NCI-H146 treated with DMSO at 0.1 percent for 48 hours (cell line): ENCODE data around the gene SLC35B1.

Experiments used
- DNase-seq: peaks from one replicate; lab custom pipeline; 2025; ENCODE audit not compliant: unreplicated experiment; lab: John Stamatoyannopoulos, UW

Gene SLC35B1

DNA sequence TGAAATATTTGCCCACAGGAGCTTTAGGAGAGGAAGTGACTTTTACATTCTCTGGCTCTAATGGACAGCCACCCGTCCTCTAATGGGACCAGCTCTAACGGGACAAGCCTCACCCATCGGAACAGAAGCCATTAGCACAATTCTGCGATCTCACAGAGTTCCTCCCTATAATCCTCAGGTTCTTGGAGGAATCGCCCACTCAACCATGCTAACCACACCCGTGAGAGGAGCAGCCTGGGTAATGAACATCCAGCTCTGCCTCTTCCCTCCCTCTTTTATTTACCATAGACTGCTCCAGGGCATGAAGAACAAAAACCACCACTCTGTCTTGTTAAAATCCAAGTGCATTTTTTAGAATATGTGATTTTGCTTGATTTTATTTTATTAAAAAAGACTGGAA is 6.8 kb downstream of the SLC35B1 start:
- DNase-seq, result no peak

DNA sequence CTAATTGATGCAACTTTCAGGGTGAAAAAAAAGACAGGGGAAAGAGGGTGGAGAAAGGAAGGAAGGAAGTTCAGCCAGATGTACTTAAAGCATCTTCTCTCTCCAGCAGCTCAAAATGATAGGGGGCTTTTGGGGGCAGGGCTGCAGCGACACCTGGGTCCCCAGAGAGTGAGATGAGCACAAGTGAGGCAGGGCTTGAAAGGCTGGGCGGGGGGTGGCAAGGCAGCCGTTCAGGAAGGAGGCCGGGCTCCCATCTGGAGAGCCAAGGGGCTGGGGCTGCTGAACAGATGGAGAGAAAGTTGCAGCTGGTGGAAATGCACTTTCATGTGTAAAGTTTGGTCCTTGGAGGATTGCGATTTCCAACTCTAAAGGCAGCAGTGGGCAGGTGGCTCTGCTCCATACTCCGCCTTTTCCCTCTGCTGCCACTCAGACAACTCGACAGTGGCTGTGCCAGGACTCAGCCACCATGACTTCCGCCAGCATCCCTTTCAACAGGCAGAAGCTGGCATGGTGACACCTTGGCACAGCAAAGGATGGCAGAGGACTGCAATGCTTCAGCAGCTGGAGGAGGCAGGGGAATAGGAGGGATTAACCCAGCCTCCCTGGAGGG is 7.7 kb downstream of the SLC35B1 start:
- DNase-seq, result no peak

DNA sequence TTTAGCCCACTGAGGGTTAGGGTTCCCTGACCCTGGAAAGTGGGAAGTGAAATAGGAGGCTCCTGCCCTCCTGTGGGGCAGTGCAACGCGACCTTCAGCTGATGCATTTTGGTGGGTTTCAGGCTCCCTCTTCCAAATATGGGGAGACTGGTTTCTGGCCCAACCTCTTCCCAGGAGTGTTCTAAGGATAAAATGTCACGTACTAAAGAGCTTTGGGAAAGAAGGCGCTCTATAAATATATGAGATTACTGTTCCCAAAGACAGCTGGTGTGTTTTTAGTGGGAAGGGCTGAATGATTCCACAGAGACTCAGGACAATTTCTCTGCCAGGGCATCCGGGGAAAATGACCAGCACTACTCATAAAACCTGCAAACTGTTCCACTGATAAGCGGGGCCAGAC is 9.8 kb downstream of the SLC35B1 start:
- no peak for DNase-seq

DNA sequence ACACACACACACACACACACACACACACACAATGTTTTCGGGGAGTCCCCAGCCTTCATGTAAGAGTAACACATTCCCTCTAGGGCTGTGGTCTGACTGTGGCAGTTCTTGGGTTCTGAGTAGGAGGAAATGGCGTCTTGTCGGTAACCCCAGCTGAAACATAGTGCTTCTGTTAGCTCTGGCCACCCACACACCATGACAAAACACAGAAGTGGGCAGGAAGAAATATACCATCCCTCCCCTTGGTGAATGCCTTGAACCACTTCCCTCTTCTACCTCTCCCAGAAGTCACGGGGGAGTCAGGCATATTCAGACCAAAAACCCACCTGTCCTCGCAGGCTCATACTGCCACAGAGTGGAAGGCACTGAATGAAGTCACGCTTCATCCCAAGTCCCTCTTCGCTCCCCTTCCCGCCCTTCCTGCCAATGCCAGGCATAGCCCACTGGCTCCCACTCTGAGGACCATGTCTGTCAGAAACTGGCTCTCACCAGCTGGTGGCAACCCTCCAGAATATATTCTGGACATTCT is 11.5 kb downstream of the SLC35B1 start:
- no peak for DNase-seq

DNA sequence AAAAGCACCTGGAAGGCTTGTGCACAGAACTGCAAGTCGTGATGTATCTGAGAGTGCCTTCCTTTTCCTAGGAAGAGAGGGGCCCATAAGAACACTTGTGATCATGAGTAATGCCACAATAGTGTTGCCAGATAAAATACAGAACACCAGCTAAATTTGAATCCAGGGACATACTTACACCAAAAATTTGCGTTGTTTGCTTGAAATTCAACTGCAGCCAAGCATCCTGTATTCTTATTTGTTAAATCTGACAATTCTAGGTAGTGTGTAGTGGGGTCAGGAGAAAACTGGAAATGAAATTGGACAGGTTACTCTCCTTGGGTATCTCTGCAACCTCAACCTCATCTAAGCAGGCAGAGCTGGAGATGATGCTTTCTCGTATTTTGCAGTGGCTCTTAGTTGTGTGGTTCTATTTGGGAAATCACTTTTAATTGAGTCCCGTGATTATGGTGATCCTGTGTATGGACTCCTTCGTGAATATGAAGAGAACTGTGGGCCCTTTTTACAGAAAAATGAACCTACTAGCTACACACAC is 12.0 kb downstream of the SLC35B1 start:
- no peak for DNase-seq

DNA sequence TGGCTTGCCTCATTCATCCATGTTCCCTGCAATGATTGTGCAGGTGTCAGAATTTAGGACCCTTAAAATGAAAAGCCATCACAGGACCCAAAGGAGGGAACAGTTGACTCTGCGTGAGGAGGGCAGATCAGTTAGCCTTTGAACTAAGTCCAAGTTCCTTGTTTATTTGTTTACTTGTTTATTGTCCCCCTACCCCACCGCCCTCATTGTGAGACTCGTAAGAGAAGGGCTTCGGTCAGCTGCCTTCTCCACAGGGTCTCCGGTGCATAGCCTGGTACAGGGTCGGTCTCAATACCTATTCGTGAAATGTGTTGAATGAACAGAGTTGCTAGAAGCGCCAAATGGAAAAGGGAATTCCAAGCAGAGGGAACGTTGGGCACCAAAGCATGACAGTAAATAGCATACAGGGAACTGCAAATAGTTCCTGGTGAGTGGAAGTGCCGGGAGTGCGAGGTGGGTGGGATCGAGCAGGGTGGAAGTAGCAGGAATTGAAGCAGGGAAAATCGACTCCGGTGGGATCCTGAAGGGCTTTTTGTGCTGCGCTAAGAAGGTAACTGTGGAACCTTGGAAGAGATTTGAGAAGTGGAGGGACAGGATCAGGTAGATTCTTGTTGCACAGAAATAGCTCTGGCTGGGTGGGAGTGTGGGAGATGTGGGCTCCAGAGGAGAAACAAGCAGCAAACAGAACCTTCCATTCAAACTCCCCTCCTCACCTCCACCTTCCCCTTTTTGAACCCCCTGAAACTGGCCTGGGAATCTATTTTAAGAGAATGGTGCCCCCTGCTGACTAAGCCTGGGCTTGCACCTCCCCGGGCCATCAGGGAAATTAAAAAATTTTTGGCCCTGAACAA is 12.7 kb downstream of the SLC35B1 start:
- DNase-seq, result no peak

DNA sequence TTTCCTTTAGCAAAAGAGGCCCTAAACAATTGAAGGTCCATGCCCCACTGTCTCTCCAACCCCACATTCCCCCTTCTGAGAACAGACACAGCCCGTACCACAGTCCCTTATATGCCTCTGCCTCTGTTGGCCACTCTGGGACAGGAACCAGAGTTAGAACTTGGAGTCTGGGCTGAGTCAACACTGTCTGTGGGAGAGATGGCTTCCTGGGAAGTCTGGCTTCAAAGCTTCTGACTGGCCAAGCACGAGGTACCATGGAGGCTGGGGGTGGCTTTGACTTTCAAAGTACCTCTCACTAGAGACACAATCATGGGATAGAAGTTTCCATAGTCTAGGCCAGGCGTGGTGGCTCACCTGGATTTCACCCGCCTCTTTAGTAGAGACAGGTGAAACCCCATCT is 15.0 kb downstream of the SLC35B1 start:
- DNase-seq, result no peak

DNA sequence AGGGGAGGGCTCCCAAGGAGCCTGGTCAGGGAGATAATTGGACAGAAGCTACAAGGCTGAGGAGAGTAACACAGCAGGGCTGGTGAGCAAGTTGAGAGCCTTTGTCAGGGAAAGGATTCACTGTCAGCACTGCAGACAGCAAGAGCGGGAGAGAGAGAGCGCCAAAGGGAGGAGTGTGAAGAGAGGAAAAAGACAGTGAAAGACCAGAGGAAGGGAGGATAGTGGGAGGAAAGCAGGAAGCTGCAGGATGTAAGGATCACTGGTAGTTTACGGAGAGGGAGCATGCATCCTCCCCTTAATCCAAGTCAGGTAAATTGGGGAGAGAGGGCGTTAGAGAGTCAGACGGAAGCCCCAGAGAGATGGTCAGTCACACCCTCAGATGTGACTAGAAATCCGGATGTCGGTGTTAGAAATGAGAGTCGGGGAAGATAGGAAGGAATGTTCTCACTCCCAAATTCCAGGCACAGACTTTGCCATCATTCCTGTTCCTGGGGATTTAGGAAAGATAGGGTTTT is 16.0 kb downstream of the SLC35B1 start:
- DNase-seq, result no peak

DNA sequence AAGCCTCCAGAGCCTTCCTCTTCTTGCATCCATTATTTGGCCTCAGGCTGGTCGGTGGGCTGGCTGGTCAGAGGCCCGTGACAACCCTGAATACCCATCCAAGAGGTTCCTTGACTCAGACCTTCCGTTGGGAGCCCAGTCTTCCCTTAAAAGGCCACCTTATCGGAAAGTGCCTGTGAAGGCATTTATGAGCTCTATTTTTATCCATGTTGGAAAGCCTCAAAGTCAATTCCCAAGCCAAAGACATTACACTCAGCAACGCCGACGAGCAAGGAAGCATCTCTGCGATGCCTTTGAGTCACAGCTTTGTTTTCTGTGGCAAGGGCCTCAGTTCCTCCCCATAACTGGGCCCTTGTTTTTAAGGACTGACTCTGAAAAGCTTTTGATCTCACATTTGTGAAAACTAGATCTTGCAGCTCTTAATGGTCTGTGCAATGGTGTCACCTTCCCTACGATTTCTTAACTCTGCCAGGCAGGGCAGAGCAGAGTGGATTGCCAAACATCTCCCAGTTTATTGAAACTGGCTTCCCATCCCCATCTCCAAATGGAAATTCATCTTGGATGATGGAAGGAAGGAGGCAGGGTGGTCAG is 16.6 kb downstream of the SLC35B1 start:
- DNase-seq, result no peak

DNA sequence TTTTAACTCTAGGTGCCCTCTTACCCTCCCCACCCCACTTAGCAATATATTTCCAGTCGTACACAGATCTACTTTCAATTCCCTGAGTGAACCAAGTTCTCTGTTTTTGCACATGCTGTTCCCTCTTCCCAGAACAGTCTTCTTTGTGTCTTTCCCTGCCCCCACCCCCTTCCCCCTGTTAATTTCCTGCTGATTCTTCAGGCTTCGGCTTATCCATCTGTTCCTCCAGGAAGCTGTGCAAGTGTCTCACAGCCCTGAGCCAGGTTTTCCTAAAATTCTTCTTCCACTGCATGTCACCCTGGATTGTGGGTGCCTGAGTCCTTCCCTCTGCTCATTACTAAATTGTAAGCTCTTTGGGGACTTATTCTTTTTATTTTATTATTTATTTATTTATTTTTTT is 17.5 kb downstream of the SLC35B1 start:
- DNase-seq, result no peak

DNA sequence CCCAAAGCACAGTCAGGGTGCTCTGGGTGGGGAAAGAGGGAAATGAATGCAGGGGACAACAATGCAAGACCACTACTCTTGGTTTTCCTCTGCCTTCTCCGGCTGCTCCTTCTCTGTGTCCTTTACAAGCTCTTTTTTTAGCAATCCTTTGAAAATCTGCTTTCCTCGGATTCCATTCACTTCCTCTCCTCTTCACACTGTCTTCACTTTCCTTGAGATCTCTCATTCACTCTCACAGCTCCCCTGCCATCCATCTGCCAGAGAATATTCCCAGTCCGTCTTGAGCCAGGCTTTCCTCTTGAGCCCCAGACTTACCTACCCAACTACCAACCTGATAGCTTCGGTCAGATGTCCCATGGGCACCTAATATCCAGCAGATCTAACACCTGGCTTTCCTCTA is 18.9 kb downstream of the SLC35B1 start:
- DNase-seq, result no peak

DNA sequence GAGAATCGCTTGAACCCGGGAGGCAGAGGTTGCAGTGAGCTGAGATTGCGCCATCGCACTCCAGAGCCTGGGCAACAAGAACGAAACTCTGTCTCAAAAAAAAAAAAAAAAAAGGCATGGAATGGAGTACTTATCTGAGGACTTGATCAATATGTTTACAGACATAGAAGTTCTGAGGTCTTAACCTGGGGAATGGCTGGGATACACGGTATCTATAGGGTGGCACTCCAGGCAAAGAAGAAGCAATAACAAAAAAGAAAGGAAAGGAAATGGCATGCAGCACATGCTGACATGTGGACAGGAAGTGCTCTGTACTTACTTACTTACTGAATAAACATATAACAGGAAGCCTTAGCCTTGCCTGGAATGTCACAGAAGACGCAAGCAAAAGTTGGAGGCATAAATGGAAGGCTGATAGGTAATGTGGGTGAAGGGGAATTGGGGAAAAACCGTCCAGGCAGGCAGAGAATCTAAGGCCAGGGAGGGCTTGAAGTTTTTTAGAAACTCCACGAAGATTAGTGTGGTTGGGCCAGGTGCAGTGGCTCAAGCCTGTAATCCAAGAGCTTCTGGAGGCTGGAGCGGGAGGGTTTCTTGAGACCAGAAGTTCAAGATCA is 19.8 kb downstream of the SLC35B1 start:
- DNase-seq, result no peak

DNA sequence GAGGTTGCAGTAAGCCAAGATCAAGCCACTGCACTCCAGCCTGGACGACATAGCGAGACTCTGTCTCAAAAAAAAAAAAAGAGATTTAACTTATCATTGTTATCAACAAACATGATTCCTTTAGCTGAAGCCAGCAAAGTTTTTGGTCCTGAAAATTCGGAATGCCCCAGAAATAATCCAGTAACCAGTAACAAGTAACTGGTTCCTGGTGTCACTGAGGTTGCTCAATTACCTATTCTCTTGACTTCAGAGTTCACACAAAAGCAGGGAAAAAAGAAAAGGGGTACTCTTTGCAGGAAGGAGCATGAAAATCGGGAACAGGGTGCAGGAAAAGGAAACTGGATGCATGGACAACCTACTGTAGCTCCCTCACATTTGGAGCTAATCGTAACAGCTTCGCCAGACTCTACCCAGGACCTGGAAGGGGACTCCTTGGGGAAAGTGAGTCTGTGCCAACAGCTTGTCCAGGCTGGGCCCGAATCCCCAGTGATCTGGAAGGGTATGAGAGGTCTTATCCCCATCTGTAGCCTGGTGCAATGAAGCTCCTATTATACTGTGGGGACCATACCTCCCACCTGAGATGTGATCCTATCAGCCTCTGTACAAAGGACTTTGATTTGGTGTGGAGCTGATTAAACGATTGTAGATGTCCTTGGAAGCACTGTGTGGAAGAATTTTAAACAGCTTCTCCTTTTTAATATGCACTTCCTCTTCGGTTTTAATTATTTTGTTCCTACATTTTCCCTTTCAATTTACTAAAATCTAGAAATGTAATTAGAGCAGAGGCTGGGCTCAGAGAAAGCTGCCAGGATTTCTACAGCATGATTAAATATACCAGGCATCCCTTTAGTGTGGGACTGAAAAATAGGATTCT is 26.4 kb downstream of the SLC35B1 start:
- no peak for DNase-seq

DNA sequence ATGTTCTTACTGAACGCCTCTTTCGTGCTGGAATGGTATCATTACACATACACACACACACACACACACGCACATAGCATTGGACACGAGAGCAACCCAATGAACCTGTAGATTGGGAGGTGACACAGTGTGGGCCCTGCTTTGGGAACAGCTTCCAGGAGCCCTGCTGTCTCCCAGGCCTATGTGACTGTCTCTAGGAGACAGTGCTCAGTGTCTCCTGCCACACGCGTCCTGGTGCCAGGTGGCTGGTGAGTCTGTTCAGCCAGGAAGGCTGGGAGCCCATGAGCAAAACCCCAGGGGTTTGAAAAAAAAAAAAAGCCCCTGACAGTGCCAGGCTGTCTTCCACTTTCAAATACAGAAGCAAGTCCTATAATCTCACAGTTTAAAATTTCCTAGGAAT is 27.4 kb downstream of the SLC35B1 start:
- no peak for DNase-seq

DNA sequence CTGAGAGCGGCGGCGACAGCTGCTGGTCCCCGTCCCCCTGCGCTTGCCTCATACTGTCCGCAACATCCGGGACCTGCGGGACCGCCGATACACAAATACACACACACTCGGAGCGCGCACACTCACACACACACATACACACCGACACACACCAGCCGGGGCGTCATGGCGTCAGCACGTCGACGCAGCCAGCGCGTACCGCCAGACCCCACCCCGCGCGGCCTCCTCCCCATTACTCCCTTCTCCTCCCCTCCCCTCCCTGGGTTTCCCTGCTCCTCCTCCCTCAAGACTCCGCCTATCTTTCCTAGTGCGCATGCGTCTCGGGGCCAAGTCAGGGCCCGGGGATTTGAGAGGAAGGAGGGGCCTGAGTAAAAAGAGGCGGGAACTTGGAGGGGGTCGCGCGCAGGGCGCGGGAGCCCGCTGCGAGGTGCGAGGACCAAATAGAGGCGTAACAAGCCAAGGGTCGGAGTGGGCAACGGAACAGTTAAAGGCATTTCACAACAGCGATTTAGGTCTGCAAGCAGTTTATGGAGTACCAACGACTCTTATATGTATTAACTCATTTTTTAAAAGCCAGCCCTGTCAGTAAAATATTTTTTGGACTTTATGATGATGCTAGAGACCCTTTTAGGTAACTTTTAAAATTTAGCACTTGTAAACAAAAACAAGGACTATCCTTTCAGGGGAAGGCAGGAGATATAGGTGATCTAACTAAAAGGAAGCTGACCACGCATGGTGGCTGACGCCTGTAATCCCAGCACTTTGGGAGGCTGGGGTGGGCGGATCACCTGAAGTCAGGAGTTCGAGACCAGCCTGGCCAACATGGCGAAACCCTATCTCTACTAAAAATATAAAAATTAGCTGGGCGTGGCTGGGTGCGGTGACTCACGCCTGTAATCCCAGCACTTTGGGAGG is 29.6 kb downstream of the SLC35B1 start, which contains the start of gene SPOP:
Gene SPOP (minus strand): TSS at position 165 of the 915 bp plus-strand sequence. CDS start 55,287 bp downstream, outside the sequence.
- DNase-seq, result peak; percentile 92

DNA sequence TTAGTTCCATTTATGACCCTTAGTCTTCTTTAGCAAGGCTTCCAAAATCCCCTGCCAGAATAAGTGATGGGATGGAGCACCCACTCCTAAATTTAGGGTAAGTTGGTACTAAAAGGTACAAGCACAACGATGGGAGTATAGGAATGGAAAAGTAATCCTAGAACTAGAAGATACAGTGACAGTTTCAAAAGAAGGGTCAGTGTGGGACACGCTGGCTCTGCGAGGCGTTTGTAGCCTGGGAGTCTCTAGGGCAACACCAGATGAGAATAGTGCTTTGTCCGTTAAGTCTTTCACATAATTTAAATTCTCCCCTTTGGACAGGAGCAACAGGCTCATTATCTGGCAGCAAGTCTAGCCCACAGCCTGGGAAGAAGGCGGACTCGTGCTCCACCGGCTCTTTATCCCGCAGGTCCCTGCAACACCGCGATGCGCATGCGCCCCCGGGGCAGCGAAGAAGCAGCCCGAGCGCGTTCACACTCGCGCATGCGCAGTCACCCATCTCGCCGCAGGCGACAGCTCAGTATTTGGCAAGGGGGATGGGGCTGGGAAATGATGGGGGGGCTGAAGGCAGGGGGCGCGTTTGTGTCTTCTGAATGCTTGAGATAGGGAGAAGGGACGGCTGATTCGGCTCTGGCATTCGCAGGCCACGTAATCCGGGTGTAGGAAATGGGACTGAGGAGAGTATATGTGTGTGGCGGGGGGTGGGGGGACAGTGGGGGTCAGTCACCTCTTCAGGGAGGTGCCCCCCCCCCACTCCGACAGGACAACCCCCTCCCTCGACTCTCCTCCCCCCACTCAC is 30.4 kb downstream of the SLC35B1 start:
- DNase-seq, result peak; percentile 72

DNA sequence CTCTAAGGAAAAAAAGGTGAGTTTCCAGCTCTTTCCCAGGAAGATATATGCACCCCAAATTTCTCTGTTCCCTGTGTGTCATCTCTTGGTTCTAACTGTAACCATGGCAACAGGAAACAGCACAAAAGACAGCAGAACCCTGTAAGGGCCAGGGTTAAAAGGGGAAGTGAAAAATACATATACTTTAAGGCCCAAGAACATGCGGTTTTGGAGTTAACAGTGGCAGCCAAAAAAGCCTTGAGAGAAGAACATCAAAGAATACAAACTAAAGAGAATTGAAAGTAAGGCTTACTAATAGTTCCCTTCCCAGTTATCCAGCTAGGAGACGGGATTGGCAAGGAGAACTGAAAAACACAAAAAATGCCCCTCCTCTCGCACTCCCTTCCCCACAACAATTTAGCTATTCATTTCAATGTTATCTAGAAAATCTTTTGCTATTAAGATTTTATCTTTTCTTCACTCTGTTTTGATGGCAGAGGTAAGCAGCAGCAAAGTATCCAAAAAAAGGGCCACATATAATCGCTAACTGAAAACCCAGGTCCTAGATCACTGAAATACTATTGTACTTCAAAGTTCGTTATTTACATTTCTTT is 31.4 kb downstream of the SLC35B1 start:
- DNase-seq, result no peak

DNA sequence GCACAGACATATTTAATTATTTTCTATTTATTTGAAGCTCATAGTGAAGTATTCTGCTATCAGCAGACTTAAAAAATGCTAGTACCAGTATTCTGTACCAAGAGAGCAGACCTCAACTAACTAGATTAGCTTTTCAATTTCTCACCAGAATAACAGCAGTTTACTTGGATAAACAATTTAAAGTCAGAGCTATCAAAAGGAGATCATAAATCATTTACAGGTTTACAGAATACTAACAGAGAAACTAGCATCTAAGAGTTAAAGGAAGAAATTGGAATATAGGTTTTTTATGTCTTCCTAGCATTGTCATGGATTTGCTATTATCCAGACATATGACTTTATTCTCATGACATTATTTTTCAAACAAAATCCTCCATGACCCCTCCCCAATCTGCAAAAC is 33.3 kb downstream of the SLC35B1 start:
- DNase-seq, result no peak
